Neural cell (in vitro differentiated cells): Measurements from ENCODE around the gene ZNF25. TPM values are rescaled to one million over a fixed set of nuclear protein-coding genes. Genes with fewer than 3 reads are reported as not detected.

ENCODE experiments used
- H2AFZ ChIP-seq: fragments of 200-600, 300-800 bp; sonication (generic), shearing (Covaris generic); 2 replicates; pipeline ENCODE4 v1.6.0; 2014; ENCODE audit warnings: low read depth, mild to moderate bottlenecking, antibody characterized with exemption, low read length, moderate library complexity
- H3F3A ChIP-seq: fragments of 200-600 bp; shearing (Covaris generic); 2 replicates; pipeline ENCODE4 v1.6.1; 2016; ENCODE audit warnings: mild to moderate bottlenecking, moderate library complexity, mixed read lengths, antibody characterized with exemption, low read length; ENCODE audit not compliant: insufficient read depth, poor library complexity, severe bottlenecking
- H3K27ac ChIP-seq: fragments of 200-600, 300-800 bp; sonication (generic), shearing (Covaris generic); 2 replicates; pipeline ENCODE4 v1.5.1; 2014; ENCODE audit warnings: mild to moderate bottlenecking, low read length, moderate library complexity
- H3K27me3 ChIP-seq: fragments of 300-800, 200-600 bp; sonication (generic), shearing (Covaris generic); 2 replicates; pipeline ENCODE4 v1.6.0; 2014; ENCODE audit warnings: mild to moderate bottlenecking, low read depth, low read length, moderate library complexity; ENCODE audit not compliant: insufficient read depth
- H3K36me3 ChIP-seq: fragments of 300-800, 200-600 bp; sonication (generic), shearing (Covaris generic); 2 replicates; pipeline ENCODE4 v1.5.1; 2014; ENCODE audit warnings: mild to moderate bottlenecking, antibody characterized with exemption, low read length, moderate library complexity; ENCODE audit not compliant: insufficient read depth
- H3K4me2 ChIP-seq: fragments of 300-800, 200-600 bp; sonication (generic), shearing (Covaris generic); 2 replicates; pipeline ENCODE4 v1.6.0; 2014; ENCODE audit warnings: mild to moderate bottlenecking, low read length
- H3K4me3 ChIP-seq: fragments of 300-800, 200-600 bp; sonication (generic), shearing (Covaris generic); 2 replicates; pipeline ENCODE4 v1.5.1; 2014; ENCODE audit warnings: mild to moderate bottlenecking, low read length, moderate library complexity
- H3K79me2 ChIP-seq: fragments of 200-600 bp; shearing (Covaris generic); replicated peaks from 2 replicates; pipeline ENCODE4 v1.6.0; 2014; ENCODE audit warnings: mild to moderate bottlenecking, low read length, moderate library complexity; ENCODE audit not compliant: insufficient read depth
- H3K9ac ChIP-seq: fragments of 300-800, 200-600 bp; sonication (generic), shearing (Covaris generic); 2 replicates; pipeline ENCODE4 v1.6.1; 2016; ENCODE audit warnings: mild to moderate bottlenecking, low read length, mixed read lengths
- H3K9me2 ChIP-seq: fragments of 200-600 bp; shearing (Covaris generic); 2 replicates; pipeline ENCODE4 v1.6.1; 2016; ENCODE audit warnings: mild to moderate bottlenecking, low read length, mixed read lengths; ENCODE audit not compliant: insufficient read depth
- H3K9me3 ChIP-seq: fragments of 200-600, 300-800 bp; sonication (generic), shearing (Covaris generic); 2 replicates; pipeline ENCODE4 v1.6.1; 2016; ENCODE audit warnings: mild to moderate bottlenecking, mixed run types, low read length, moderate library complexity, mixed read lengths
- H4K20me1 ChIP-seq: fragments of 200-600 bp; shearing (Covaris generic); 2 replicates; pipeline ENCODE4 v1.6.1; 2016; ENCODE audit warnings: mild to moderate bottlenecking, mixed run types; ENCODE audit not compliant: insufficient read depth
- CTCF ChIP-seq: fragments of 450-650 bp; IDR thresholded peaks from 2 replicates; pipeline ENCODE4 v1.5.1; 2014; ENCODE audit warnings: antibody characterized with exemption, mild to moderate bottlenecking, moderate library complexity; ENCODE audit not compliant: poor library complexity, severe bottlenecking
- EP300 ChIP-seq: fragments of 450-650 bp; conservative IDR thresholded peaks from 2 replicates; pipeline ENCODE4 v1.6.1; 2014; ENCODE audit warnings: antibody characterized with exemption, mild to moderate bottlenecking, moderate library complexity; ENCODE audit not compliant: poor library complexity, severe bottlenecking
- EZH2 ChIP-seq: fragments of 200-600, 300-800 bp; shearing (Covaris generic), sonication (generic); IDR thresholded peaks from 2 replicates; pipeline ENCODE4 v1.6.1; 2014; ENCODE audit warnings: antibody characterized with exemption, low read length, borderline replicate concordance, mild to moderate bottlenecking; ENCODE audit not compliant: insufficient read depth, poor library complexity, severe bottlenecking
- MXI1 ChIP-seq: fragments of 450-650 bp; conservative IDR thresholded peaks from 2 replicates; pipeline ENCODE4 v1.6.1; 2014; ENCODE audit warnings: antibody characterized with exemption, mild to moderate bottlenecking; ENCODE audit not compliant: poor library complexity, severe bottlenecking
- POLR2AphosphoS5 ChIP-seq: IDR thresholded peaks from 2 replicates; pipeline ENCODE4 v1.6.1; 2012
- RAD21 ChIP-seq: fragments of 450-650 bp; conservative IDR thresholded peaks from 2 replicates; pipeline ENCODE4 v1.6.1; 2014; ENCODE audit warnings: antibody characterized with exemption, mild to moderate bottlenecking, moderate library complexity
- REST ChIP-seq: IDR thresholded peaks from 2 replicates; pipeline ENCODE4 v1.6.1; 2012; ENCODE audit warnings: borderline replicate concordance
- SMC3 ChIP-seq: fragments of 450-650 bp; conservative IDR thresholded peaks from 2 replicates; pipeline ENCODE4 v1.6.1; 2014; ENCODE audit warnings: antibody characterized with exemption, mild to moderate bottlenecking, moderate library complexity; ENCODE audit not compliant: poor library complexity
- TAF1 ChIP-seq: IDR thresholded peaks from 2 replicates; pipeline ENCODE4 v1.6.1; 2012; ENCODE audit warnings: low read depth
- polyA plus RNA-seq: library from polyadenylated mRNA; depleted of rRNA; stranded (reverse); fragments of >200 nt; gene quantifications from 2 replicates; pipeline ENCODE4 v1.2.3, GENCODE V29; 2014

The ZNF25 gene
- polyA plus RNA-seq, 1 donor from 2014 or later = 81.6 TPM

- Histone ChIP-seq H3K9me2 (no peaks in the 10 kb centered on the region), H3K79me2 (no peaks in the 10 kb centered on the region), H3K27ac (no peak overlapping the region), H3K36me3 (peaks cover 7% of the 10 kb centered on the region), H3K4me2 (no peak overlapping the region), H3K9ac (no peak overlapping the region), H3K27me3 (no peaks in the 10 kb centered on the region), H3K4me3 (no peak overlapping the region), H2AFZ (no peak overlapping the region), H4K20me1 (no peaks in the 10 kb centered on the region), H3K9me3 (no peaks in the 10 kb centered on the region), H3F3A (no peaks in the 10 kb centered on the region)
- no peak for TF ChIP-seq POLR2AphosphoS5
- no peak for TF ChIP-seq MXI1
- no peak for TF ChIP-seq CTCF
- TF ChIP-seq TAF1 = no peak
- no peak for TF ChIP-seq RAD21
- TF ChIP-seq EP300 = no peak
- no peak for TF ChIP-seq REST
- no peak for TF ChIP-seq EZH2
- no peak for TF ChIP-seq SMC3
Observed at GRCh38 chr10:37947526-37947925, 28.9 kb downstream of the ZNF25 start.

- Histone ChIP-seq H4K20me1 (no peaks in the 10 kb centered on the region), H3K4me3 (no peak overlapping the region), H2AFZ (no peak overlapping the region), H3K79me2 (no peaks in the 10 kb centered on the region), H3K9me3 (no peaks in the 10 kb centered on the region), H3K27me3 (no peaks in the 10 kb centered on the region), H3K36me3 (no peaks in the 10 kb centered on the region), H3K27ac (no peak overlapping the region), H3K9ac (no peak overlapping the region), H3K4me2 (no peak overlapping the region), H3F3A (no peaks in the 10 kb centered on the region), H3K9me2 (no peaks in the 10 kb centered on the region)
- no peak for TF ChIP-seq CTCF
Observed at GRCh38 chr10:37937864-37938263, 38.6 kb downstream of the ZNF25 start.
